ENCODE results near the gene CFAP77. TPM values are rescaled to one million over a fixed set of nuclear protein-coding genes. Genes with fewer than 3 reads are reported as not detected.

CFAP77 gene
- total RNA-seq, 2 donors from 2014 or later = not detected

DNA sequence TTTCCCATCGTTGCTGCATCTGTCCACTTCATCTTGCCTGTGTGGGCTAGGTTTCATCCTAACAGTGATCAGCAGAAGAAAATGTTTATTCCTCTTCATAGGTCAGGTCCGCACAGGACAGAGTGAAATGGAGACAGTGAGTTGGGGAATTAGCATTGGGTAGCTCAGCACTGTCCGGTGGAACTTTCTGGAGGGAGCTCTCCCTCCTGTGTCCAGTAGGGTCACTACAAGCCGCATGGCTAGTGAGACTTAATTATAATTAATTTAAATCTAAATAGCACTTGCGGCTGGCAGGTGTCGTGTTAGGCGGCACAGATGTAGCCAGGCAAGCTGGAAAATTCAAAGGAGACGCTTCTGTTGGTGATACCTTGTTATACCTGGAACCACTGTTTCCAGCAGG is 48.4 kb downstream of the CFAP77 start:
- Histone ChIP-seq H3K27ac (no peak overlapping the region), H3K27me3 (replicated peaks; ENCODE audit: insufficient read depth) (no peaks in the 10 kb centered on the region), H3K9me3 (no peaks in the 10 kb centered on the region), H3K36me3 (no peaks in the 10 kb centered on the region), H3K4me1 (ENCODE audit: control insufficient read depth in 1 of 2, low read depth in 2 of 2) (no peaks in the 10 kb centered on the region), H3K4me3 (no peak overlapping the region)
- no peak for DNase-seq (ENCODE audit: low spot score)
- ATAC-seq (ENCODE audit: insufficient number of reproducible peaks, low FRiP score, low read depth) = no peak
- TF ChIP-seq, protein P1, sequence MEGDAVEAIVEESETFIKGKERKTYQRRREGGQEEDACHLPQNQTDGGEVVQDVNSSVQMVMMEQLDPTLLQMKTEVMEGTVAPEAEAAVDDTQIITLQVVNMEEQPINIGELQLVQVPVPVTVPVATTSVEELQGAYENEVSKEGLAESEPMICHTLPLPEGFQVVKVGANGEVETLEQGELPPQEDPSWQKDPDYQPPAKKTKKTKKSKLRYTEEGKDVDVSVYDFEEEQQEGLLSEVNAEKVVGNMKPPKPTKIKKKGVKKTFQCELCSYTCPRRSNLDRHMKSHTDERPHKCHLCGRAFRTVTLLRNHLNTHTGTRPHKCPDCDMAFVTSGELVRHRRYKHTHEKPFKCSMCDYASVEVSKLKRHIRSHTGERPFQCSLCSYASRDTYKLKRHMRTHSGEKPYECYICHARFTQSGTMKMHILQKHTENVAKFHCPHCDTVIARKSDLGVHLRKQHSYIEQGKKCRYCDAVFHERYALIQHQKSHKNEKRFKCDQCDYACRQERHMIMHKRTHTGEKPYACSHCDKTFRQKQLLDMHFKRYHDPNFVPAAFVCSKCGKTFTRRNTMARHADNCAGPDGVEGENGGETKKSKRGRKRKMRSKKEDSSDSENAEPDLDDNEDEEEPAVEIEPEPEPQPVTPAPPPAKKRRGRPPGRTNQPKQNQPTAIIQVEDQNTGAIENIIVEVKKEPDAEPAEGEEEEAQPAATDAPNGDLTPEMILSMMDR (IDR thresholded peaks at IDR 0.05) = no peak

DNA sequence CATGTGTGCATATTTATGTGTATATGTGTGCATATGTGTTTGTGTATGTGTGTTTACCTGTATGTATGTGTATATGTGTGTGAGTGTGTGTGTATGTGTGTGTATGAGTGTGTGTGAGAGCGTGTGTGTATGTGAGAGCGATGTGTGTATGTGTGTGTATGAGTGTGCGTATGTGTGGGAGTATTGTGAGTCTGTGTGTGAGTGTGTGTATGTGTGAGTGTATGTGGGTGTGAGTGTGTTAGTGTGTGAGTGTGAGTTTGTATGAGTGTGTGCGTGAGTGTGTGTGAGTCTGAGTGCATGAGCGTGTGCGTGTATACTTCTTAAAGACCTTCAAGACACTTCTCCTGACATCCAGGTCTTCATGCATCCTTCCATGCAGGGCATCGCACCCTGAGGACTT is 49.6 kb downstream of the CFAP77 start:
- H3K27ac ChIP-seq = no peak overlapping the region
- H3K27me3 ChIP-seq (replicated peaks; ENCODE audit: insufficient read depth) = no peaks in the 10 kb centered on the region
- no peaks in the 10 kb centered on the region for H3K36me3 ChIP-seq
- no peak for ATAC-seq (ENCODE audit: insufficient number of reproducible peaks, low FRiP score, low read depth)
- no peak for DNase-seq (ENCODE audit: low spot score)
- H3K4me3 ChIP-seq = no peak overlapping the region
- no peaks in the 10 kb centered on the region for H3K4me1 ChIP-seq (ENCODE audit: control insufficient read depth in 1 of 2, low read depth in 2 of 2)
- TF ChIP-seq, protein P1 (IDR thresholded peaks at IDR 0.05) = no peak
- no peaks in the 10 kb centered on the region for H3K9me3 ChIP-seq

DNA sequence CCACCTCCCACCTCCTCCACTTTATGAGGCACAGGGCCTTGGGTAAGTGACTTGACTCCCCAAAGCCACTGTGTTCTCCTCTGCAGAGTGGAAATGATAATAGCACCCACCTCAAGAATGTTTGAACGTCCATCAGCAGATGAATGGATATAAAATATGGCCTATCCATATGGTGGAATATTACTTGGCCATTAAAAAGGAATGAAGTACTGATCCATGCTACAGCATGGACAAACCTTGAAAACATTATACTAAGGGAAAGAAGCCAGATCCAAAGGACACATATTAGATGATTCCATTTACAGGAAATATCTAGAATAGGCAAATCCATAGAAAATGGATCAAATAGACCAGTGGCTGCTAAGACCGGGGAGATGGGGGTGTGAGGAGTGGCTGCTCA is 50.2 kb downstream of the CFAP77 start:
- DNase-seq (ENCODE audit: low spot score) = no peak
- no peaks in the 10 kb centered on the region for H3K9me3 ChIP-seq
- H3K36me3 ChIP-seq = no peaks in the 10 kb centered on the region
- TF ChIP-seq, protein P1 (IDR thresholded peaks at IDR 0.05) = no peak
- no peak overlapping the region for H3K4me3 ChIP-seq
- H3K4me1 ChIP-seq (ENCODE audit: control insufficient read depth in 1 of 2, low read depth in 2 of 2) = no peaks in the 10 kb centered on the region
- no peaks in the 10 kb centered on the region for H3K27me3 ChIP-seq (replicated peaks; ENCODE audit: insufficient read depth)
- no peak for ATAC-seq (ENCODE audit: insufficient number of reproducible peaks, low FRiP score, low read depth)
- H3K27ac ChIP-seq = no peak overlapping the region

DNA sequence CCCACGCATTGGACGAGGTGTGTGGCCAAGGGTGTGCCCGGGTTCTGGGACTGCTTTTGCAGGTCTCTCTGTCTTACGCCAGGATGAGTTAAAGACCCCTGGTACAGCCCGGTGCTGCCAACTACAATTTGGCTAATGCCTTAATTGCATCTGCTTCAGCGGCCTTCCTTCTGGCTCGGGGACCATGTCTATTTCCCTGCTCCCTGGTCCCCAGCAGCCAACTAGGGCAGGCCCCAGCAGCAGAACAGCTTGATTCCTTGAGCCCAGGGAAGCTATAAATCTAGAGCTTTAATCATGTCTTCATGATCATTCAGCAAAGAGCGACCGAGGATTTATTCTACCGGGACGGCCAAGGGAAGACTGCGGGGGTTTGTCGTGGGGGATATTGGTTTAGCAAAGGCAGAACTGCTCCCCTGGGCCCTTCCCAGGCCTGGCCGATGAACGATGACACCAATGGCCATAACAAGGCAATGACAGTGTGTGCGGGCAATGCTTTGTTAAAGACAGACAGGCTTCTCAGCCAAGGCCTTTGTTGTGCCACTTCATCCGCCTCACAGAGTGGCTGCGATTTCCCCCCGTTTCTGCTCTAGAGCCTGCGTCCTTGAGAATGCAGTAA is 51.4 kb downstream of the CFAP77 start:
- H3K36me3 ChIP-seq = no peaks in the 10 kb centered on the region
- no peak overlapping the region for H3K27ac ChIP-seq
- no peak overlapping the region for H3K4me3 ChIP-seq
- TF ChIP-seq, protein P1 (IDR thresholded peaks at IDR 0.05) = no peak
- H3K9me3 ChIP-seq = no peaks in the 10 kb centered on the region
- no peaks in the 10 kb centered on the region for H3K27me3 ChIP-seq (replicated peaks; ENCODE audit: insufficient read depth)
- no peaks in the 10 kb centered on the region for H3K4me1 ChIP-seq (ENCODE audit: control insufficient read depth in 1 of 2, low read depth in 2 of 2)
- ATAC-seq (ENCODE audit: insufficient number of reproducible peaks, low FRiP score, low read depth) (no peak), DNase-seq (ENCODE audit: low spot score) (no peak)

DNA sequence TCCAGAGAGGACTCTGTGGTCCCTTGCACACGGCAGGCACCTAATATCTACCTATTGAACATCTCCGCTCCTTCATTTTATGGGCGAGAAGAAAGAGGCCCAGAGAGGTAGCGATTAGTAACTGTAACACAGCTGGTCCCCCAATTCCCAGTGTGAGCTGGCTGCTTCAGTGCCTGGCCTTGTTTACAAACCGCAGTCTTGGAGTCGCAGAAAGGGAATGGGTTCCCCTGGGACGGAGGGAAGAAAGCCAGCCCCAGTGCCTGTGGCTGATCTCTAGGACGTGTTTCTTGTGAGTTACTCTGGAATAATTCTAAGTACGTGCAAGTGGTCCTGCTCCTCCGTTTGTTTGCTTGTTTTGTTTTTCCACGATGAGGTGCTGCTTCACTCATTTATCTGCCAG is 52.0 kb downstream of the CFAP77 start:
- DNase-seq (ENCODE audit: low spot score) (no peak), ATAC-seq (ENCODE audit: insufficient number of reproducible peaks, low FRiP score, low read depth) (no peak)
- Histone ChIP-seq H3K27me3 (replicated peaks; ENCODE audit: insufficient read depth) (no peaks in the 10 kb centered on the region), H3K27ac (no peak overlapping the region), H3K36me3 (no peaks in the 10 kb centered on the region), H3K4me3 (no peak overlapping the region), H3K9me3 (no peaks in the 10 kb centered on the region), H3K4me1 (ENCODE audit: control insufficient read depth in 1 of 2, low read depth in 2 of 2) (no peaks in the 10 kb centered on the region)
- TF ChIP-seq, protein P1 (IDR thresholded peaks at IDR 0.05) = no peak

All from thoracic aorta (tissue), 2 donors.